Medulla oblongata (tissue), 1 donor: ENCODE measurements around the gene TLR10.

ENCODE experiments used
- DNase-seq: peaks from one replicate; pipeline ENCODE4 v3.0.0-alpha.2; 2015; ENCODE audit errors: extremely low spot score

TLR10 gene

DNA sequence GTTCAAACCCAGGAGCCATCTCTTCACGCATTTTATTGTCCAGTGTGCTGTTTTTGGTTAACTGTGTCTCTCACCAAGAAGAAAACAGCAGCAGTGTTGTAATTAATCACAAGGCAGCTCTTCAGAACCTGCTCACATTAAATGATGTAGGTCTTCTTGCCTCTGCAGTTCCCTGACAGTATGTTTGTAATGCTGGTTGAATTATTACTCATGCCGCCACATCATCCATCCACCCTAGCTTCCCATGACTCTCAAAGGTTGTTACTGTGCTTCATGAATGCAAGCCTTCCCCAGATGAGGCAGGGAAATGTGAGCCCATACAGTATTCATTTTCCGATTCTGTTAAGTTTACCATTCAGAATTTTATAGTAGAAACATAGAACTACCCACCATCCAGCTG, 17.4 kb downstream of the TLR10 start:
- no peak for DNase-seq

DNA sequence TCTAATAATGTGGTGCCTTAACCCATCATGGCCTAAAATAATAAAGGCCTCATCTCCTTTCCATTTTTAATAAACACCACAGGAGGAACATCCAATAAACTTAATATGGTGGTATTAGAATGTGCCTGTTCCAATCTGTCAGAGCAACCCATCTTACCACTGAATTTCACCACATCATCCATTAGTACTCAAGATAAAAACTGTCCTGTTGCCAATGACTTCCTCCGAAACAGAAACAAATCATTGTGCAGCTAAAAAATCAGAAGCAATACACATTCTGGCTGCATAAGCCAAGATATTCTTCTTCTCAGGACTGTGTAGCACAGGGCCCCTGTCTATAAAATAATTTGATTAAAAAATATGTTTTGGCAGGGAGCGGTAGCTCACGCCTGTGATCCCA, 18.5 kb downstream of the TLR10 start:
- no peak for DNase-seq

DNA sequence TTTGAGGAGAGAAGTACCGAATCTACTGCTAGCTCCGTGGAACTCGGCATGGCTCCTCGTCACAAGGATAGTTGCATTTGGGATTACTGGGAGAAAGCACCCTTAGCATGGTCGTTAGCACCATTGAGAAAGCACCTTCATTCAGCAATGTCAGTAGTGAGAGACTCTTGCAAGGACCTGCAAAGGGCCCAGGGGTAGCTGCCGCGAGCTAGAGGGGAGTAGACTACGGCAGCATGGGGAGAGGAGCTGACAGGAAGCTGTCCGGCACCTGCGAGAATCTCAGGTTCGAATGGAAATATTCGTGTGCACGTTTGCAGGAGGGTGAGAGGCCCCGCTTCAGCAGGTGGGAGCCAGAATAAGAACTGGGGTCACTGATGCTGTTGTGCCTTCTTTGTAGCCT, 20.2 kb downstream of the TLR10 start:
- no peak for DNase-seq

DNA sequence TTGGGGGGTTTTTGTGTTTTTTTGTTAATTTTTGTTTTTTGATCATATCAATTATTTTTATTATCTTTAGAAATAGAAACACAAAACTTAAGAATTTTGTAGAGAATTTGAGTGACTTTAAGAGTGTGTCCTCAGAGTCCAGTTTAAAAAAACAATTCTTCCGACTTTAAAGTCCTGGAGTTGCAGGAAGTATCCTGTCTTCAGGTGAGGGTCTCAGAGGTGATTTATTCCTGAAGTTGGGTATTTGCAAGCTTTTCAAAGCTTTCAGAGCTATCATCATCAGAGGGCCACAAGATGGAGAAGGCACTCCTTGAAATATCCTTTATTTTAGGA, 23.0 kb downstream of the TLR10 start:
- DNase-seq = no peak

DNA sequence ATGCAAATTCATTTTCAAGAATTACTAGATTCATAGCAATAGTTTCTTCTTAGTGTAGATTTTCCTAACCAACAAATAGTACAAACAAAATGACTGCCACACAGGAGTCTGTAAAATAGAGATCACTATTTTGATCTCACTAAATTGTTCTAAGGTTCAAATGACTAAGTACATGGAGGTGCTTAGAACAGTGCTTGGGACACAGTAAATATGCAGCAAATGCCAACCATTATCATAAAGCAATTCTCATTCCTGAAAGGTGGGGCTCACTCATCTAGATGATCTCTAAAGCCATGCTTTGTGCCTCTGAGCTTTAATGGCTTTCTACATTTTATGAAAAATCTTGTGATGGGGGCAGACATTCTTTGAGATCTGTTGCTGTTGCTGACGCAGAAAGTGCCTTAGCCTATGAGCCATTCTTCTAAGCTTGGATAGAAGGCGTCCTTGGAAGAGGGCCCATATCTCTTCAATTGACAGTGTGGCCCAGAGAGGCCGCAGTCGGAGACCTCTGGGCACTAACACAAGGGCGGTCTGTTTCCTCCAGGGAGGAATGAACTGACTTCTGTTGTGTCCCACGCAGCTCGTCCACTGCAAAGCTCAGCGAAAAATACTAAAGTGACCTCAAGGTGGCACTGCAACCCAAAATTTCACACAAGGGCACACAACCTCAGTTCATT, 23.5 kb downstream of the TLR10 start:
- peak; percentile 99 for DNase-seq

DNA sequence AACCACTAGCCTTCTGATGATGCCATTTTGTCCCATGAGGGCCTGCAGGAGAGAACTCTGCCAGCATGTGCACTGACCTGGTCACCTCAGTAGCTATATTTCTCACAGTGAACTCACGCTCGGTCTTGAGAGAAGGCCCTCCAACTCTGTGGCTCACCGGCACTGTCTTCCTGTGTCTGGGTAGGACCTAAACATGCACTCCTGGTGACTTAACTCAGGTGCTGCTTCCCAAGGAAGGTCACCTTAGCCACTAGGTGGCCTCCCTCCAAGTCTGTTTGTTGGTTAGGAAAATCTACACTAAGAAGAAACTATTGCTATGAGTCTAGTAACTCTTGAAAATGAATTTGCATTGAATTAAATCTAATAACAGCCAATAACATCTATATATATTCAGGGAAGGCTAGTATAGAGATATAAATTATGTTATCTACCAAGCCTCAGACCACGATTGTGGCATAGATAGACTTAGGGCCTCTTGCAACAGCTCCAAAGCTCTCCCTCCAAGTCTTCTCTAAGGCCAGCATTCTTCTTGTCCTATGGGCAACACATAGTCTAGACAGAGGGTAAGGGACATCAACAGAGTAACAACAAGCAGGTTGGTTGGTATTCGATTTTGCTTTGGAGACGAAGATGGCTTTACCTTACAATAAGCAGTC, 24.7 kb downstream of the TLR10 start:
- no peak for DNase-seq

DNA sequence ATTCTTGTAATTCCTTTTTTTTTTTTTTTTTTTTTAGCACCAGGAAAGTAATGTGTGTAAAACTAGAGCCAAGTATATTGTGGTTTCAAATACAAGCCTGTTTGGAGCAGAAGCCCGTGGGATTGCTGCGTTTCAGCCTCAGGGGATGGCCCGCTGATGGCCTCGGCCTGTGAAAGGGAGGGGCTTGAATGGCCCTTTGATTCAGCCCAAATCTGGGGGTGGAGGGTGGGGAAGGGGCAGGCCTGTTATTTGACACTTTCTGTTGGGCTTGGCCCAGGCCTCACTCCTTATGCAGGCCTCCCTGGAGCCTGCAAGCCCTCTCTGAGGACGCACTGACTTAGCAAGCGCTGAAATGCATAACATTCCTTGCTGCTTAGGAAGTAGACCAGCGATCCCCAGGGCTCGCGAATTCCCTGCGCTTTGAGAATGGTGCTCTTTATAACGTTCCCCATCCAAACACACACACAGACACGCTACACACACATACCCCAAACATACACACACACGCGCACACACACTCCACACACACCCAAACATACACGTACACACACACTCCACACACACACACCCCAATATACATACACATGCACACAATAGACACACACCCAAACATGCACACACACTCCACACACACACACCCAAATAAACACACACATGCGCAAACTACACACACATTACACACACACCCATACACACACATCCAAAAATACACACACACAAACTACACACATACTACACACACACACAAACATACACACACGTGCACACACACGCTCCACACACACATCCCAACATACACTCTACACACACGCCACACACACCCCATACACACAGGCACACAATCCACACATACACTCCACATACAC, 29.6 kb downstream of the TLR10 start:
- peak; percentile 55 for DNase-seq

DNA sequence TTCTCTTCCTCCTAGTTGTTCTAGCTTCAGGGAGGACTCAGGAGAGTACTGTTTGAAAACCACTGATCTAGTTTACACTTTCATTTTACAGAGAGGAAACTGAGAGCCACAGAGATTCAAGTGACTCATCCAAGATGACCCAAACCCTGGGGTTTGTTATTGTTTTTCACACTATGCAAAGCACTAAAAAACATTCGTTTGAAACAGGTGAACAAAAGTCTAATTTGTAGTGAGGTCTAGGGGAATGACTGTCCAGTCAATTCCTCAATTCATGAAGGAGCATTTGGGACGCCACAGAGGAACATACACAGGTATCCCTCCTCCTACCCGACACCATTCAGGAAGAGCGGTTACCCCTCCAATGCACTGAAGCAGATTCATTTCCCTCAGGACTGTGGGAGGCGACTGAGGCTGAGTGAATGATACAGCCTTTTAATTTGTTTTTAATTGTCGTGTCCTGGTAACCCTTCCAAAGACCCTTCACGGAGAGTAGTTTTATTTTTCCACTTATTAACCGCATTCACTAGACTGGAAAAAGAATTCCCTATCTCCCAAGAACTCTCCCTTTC, 30.3 kb downstream of the TLR10 start:
- DNase-seq = no peak

DNA sequence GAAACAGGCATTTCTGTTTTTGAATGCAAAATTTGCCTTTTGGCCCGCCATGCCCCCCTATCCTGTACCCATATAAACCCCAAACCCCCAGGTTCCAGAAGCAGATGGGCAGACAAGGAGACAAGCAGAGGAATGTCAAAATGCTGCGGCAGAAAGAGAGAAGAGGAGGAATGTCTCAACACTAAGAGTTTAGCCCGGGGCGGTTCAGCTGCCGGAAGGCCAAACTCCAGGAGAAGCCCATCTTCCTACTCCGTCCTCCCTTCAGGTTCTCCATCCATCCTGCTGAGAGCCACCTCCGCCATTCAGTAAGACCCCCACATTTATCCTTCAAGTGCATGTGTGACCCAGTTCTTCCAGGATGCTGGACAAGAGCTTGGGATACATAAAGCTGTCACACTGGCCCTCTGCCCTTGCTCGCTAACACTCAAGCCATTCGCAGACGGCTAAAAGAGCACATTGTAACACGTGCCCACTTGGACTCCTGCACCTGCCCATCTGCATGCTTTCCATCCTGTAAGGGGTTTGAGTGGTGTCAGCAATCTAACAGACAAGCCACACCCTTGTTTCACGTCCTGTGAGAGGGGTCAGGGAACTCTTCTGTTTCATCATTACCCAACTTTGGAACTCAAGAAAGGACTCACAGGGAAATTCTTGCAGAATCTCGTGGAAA, 31.3 kb downstream of the TLR10 start:
- DNase-seq = no peak

DNA sequence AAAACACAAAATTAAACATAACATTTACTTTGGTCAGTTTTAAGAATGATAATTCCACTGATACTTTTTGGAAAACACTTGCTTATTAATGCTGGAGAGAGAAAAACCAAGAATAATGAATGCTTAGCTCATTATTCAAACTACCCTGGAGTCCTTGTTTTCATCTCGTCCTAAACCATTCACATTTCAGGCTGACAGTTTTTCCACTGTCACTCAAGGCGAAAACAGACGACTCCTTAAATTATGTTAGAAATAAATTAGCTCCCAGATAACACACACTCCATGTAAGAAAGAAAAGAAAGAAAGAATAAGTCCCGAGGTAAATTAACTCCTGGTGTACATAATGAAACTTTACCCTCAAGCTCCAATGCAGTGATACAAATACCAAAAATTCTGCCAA, 33.5 kb downstream of the TLR10 start:
- no peak for DNase-seq

DNA sequence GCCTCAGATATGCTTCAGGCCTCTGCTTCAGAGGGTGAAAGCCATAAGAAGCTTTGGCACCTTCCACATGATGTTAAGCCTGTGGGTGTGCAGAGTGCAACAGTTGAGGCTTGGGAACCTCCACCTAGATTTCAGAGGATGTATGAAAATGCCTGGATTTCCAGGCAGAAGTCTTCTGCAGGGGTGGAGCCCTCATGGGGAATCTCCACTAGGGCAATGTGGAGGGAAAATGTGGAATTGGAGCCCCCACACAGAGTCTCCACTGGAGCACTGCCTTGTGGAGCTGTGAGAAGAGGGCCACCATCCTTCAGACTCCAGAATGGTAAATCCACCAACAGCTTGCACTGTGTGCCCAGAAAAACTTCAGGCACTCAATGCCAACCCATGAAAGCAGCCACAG, 35.2 kb downstream of the TLR10 start:
- no peak for DNase-seq

DNA sequence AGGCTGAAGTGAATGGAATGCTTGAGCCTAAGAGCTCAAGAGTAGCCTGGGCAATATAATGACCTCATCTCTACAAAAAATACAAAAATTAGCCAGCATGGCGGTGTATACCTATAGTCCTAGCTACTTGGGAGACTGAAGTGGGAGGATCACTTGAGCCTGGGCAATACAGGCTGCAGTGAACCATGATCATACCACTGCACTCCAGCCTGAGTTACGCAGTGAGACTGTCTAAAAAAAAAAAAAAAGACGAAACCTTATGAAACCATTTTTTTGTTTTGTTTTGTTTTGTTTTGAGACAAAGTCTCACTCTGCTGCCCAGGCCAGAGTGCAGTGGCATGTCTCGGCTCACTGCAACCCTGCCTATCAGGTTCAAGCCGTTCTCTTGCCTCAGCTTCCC, 36.9 kb downstream of the TLR10 start:
- no peak for DNase-seq

DNA sequence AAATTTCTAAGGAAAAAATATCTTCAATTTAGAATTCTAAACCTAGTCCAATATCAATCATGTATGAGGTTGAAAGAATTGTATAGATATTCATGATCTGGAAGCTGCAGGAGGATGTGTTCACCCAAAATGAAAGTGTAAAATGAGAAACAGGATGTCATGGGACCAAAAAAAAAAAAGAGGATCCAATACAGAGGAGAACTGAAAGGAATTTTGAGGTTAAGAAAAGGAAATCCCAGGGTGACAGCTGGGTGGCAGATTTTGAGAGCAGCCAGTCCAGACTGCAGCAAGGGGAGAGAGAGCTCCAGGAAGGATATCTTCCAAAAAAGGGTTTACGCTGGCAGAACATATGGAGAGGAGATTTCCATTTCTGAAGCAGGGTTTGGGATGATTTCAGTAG, 38.9 kb downstream of the TLR10 start:
- peak; percentile 68 for DNase-seq

DNA sequence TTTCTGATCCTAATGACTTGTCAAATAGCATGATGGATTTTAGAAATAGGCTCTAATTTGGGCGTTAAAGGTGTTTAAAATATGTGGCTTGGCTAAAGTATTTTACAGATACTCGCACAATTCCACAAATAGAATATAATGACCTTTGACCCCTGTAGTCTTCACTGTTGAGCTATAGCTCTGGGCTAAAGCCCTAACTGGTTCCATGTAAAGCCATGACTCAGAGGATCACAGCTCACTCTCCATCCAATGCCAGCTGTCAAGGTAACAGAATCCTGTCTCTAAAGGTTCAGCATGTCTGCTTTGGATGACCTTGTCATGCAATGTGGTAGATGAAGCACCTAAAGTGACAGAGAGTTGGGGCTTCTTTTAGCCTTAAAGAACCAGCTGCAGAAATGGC, 42.5 kb downstream of the TLR10 start:
- DNase-seq = no peak

DNA sequence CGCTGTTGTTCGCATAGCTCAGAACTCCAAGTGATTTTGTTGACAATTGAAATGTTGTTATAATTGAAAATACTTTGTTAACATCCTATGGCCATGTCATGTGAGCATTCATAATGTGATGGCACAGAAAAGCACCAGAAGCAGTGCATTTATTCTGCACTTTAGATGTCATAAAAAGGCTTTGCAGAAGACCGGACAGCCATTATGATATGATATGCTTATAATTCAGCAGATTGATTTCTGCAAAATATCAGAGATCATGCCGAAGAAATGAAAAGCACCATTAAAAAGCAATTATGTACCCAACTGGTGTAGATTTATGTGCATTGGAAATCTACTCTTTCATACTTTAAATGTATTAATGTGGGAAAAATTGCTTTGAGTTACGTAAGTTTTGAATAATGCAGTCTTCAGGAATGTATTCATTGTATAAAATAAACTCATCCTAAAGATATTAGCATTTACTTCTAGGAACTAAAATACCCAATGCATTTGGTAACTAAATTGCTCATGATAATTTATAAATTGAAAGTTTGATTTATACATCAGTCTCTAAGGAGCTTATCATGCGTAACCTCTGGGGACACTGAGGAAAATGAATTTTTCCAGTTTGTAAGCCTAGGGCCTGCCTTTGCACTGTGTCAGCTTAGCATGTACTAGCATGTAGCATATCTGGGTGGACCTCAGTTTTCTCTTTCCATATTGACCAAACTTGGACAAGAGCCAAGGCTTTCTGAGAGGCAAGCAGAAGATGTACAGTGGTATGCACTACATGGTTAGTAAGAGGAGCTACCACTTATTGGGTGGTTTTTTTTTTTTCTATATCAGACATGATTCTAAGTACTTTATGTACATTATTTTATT, 43.6 kb downstream of the TLR10 start:
- no peak for DNase-seq

DNA sequence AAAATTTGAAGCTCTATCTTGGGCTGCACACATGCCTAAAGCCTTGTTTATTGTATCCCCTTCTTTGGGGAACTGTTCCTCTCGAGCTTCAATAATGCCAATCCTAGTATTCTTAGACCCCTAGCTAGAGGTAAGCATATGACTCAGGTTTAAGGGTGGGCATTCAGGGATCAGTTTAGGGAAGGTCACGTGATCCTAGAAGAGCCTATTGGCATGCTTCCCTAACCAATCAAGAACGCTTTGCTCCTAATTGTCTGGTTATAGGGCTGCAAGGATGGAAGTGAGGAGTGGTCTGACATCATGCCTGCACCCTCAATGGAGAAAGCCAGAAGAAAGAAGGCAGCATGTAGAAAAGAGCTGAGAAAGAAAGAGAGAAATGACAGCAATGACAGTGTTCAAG, 46.9 kb downstream of the TLR10 start:
- DNase-seq = no peak

DNA sequence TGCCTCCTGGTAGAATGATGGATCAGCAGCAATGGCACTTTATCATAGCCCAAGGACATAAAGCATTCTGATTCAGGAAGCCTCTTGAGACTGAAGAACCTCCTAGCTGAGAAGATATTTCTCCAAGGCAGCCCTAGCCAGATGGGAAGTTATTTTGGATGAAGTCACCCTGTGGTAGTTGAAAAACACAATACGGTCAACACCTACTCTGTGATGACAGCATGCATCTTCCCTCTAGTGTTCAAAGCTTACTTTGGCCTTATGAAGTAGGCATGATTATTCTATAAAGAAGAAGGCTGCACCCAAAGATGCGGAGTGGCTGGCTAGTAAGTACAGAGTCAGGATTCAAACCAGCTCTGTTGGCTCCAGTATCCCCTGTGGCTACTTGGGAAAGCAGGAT, 47.9 kb downstream of the TLR10 start:
- DNase-seq = no peak

DNA sequence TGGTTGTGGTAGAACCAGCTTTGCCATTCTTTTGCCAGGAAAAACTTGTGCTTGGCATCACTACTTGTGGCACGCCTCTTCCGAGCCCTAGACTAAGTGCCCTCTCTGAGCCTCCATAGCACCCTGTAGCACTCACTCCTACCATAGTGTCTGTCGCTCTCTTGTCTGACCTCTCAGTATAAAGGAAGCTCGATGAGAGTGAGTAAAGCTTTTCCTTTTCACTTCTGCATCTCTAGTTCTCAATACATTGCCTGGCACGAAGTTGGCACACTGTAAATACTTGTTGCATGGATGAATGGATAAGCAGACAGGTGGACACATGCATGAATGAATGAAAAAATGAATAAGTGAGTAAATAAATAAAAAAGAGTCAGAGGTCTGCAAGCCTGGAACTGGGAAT, 48.3 kb downstream of the TLR10 start:
- DNase-seq = no peak

DNA sequence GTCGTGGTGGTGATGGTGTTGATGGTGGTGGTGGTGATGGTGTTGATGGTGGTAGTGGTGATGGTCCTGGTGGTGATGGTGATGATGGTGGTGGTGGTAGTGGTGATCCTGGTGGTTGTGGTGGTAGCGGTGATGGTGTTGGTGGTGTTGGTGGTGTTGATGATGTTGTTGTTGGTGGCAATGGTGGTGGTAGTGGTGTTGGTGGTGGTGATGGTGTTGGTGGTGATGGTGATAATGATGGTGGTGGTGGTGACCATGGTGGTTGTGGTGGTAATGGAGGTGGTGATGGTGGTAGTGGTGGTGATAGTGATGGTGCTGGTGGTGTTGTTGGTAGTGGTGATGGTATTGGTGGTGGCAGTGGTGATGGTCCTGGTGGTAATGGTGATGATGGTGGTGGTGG, 49.1 kb downstream of the TLR10 start:
- DNase-seq = no peak

DNA sequence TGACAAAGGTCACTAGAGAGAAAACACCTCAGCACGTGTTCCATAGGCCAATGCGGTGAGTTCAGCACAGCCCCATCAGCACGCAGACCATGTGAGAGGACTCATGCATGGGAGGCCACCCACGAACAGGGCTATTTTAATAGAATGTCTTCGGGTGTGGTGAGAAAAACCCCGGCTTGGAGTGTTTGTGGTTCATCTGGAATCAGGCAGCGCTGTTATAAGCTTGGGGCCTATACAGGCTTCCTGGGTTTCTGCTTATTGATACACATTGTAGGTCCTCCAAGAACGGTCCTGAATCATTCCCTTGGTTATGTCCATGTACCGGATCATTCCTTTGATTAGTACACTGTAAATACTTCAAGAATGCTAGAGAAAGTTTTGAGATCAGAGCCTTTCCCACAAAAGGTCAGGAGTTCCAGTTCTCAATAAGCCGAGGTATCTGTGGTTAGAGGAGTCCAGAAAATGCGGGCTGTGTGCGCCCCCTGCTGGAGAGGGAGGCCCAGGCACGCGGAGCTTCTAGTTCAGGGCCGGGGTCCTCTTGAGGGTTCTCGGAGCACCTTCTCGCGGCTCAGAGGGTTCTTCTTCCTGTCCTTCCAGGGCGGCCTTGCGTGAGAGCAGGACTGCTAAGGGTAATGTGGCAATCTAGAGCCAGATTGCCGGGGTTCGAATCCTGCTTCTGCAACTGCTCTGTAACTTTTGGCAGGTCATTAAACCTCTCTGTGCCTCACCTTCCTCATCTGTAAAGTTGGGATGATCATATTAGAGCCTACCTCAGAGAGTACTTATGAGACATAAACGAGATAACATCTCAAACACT, 51.8 kb downstream of the TLR10 start:
- peak; percentile 89 for DNase-seq
